ENCODE data around the gene PAPPA.

PAPPA gene

DNA sequence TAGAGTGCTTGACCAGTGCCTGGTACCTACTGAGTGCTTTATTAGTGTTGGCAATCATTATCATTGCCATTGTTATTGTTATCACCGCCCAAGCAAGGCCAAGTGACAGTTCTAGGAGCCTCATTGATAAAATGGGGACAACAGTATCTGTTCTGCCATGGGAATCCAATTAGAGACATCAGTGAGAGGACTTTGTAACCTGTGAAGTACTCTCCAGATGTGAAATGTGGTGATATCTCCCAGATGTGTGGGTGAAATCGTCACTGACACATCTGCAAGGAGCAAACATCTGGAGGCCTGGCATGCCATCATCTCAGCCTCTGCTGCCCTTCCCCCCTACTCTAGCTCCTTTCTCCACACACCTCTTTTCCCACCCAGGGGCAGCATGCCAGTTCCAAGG lies 260.8 kb downstream of the PAPPA start:
- DNase-seq (ENCODE audit: low read depth), result no peak
- no peak overlapping the region for H3K4me3 ChIP-seq (ENCODE audit: low read length)
- TF ChIP-seq, protein P1, sequence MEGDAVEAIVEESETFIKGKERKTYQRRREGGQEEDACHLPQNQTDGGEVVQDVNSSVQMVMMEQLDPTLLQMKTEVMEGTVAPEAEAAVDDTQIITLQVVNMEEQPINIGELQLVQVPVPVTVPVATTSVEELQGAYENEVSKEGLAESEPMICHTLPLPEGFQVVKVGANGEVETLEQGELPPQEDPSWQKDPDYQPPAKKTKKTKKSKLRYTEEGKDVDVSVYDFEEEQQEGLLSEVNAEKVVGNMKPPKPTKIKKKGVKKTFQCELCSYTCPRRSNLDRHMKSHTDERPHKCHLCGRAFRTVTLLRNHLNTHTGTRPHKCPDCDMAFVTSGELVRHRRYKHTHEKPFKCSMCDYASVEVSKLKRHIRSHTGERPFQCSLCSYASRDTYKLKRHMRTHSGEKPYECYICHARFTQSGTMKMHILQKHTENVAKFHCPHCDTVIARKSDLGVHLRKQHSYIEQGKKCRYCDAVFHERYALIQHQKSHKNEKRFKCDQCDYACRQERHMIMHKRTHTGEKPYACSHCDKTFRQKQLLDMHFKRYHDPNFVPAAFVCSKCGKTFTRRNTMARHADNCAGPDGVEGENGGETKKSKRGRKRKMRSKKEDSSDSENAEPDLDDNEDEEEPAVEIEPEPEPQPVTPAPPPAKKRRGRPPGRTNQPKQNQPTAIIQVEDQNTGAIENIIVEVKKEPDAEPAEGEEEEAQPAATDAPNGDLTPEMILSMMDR (conservative IDR thresholded peaks at IDR 0.05; ENCODE audit: low read depth, low read length), result no peak

DNA sequence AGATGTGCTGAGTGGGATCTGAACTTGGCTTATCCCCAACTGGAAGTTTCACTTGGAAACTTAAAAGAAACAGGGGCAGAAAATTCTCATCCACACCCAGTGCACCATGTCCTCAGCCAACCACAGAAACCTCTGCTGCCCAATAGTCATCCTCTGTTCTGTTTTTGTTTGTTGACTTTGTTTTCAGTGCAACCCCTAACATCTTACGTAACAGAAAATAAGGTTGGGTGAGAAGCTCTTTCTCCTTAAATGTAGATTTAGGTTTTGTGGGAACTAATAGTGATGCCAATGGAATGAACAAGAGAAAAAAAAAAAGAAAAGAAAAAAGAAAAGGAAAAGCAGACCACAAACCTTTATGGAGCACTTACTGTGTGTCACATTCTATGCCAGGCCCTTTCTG lies 262.8 kb downstream of the PAPPA start:
- no peak for DNase-seq (ENCODE audit: low read depth)
- H3K4me3 ChIP-seq (ENCODE audit: low read length), result no peak overlapping the region
- TF ChIP-seq, protein P1 (conservative IDR thresholded peaks at IDR 0.05; ENCODE audit: low read depth, low read length), result no peak

DNA sequence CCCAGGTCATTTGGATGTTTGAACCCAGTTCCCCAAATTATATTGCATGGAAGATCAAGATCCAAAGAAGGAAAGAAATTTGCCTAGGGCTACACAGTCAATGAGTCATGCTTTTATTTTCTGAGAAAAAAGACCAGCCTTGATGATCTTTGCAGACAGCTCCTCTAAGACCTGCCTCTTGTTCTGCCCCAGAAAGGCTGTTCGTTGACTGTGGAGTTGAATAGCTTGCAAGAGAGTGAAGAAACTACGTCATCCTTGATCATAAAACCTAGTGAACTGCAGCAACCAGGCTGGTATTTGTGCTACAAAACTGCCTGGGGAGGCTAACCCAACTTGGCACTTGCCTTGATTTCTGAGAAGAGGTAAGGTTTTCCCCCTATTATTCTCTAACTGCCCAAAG lies 263.9 kb downstream of the PAPPA start:
- TF ChIP-seq, protein P1 (conservative IDR thresholded peaks at IDR 0.05; ENCODE audit: low read depth, low read length), result no peak
- no peak for DNase-seq (ENCODE audit: low read depth)
- no peak overlapping the region for H3K4me3 ChIP-seq (ENCODE audit: low read length)

DNA sequence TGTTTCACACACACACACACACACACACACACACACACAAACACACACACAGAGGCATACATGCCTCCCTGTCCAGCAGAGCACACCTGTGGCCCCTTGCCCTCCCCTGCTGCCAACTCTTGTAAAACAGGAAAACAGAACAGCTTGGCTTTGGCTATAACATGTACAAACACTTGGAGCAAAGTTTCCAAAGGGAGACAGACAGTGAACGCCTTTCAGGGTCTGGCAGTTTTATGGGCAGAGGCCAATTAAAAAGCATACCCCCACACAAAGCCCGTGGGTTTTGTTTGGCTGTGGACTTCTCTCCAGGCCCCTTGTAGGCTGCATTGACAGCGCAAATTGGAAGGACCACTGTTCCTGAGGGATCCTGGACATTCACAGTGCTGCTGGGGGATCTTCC lies 265.6 kb downstream of the PAPPA start:
- no peak overlapping the region for H3K4me3 ChIP-seq (ENCODE audit: low read length)
- DNase-seq (ENCODE audit: low read depth), result no peak
- TF ChIP-seq, protein P1 (conservative IDR thresholded peaks at IDR 0.05; ENCODE audit: low read depth, low read length), result no peak

DNA sequence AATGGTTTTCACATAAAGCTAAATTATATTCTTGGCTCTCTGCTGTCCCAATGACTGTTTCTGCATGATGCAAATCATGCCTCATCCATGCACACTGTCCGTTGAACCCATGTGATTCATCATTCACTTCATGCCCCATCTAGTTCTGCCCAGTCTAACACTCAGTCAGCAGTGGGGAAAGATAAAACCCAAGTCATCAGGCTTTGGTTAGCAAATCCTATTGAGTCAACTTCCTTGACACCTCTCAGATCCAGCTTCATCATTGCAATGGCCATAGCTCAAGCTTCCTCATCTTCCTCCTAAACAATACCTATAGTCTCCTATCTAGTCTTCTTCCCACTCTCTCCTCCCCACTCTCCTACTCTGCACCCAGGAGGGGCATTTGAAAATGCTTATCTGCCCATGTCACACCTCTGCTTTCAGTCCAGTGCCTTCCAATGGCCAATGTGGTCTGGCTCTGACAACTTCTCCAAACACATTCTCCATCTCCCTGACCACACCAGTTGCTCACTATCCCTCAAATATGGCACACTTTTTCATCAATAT lies 267.5 kb downstream of the PAPPA start:
- H3K4me3 ChIP-seq (ENCODE audit: low read length), result no peak overlapping the region
- no peak for DNase-seq (ENCODE audit: low read depth)
- TF ChIP-seq, protein P1 (conservative IDR thresholded peaks at IDR 0.05; ENCODE audit: low read depth, low read length), result no peak

DNA sequence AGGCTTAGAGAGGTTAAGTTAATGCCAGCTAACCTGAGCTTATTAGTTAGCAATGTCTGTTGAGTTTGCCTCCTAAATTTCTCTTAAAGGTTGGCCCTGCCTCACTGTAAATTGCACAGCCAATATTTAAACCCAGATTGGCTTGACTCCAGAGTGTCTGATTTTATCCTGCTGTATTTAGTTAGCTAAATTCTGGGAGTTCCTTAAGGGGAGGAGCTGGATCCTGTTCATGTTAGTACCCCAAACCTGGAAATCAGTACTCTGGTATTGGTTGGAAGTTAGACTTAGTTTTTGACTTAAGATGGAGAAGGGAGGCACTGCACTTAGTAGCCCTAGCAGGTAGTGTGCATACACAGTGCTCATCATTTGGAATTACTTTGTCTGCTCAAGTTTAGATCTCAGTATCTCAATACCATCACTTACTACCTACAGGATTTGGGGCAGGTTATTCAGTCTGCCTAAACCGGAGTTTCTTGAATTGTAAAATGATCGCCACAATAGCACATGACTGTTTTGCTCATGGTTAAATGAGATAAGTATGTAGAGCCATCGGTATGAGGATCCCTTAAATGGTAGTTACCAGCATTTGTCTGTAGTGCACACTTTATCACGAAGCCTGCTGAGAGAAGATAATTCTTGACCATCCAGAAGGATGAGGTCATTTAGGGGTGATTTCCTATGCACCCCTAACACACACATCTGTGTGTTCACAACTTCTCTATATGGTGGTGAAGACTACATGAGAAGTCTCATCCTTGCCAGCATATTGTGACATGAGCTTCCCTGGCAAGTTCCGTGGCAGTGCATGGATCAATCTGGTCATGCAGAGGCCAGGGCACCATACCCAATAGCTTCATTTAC lies 268.8 kb downstream of the PAPPA start:
- TF ChIP-seq, protein P1 (conservative IDR thresholded peaks at IDR 0.05; ENCODE audit: low read depth, low read length), result no peak
- no peak for DNase-seq (ENCODE audit: low read depth)
- H3K4me3 ChIP-seq (ENCODE audit: low read length), result no peak overlapping the region

DNA sequence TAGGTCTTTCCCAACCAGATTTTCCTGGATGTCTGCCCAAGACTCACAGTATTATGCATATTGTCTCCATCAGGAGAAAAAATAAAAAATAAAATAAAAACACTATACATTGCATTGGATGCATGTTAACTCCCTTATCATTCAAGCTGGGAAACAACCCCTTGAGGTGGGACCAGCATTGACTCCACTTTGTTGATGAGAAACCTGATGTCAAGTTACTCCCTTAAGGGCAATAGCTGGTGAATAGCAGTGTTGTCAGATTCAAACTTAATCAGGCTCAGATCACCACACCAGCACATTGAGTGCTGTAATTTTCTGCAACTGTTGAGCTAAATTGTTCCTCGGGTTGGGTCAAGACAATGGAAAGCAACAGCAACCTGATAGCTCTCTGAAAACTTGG lies 269.6 kb downstream of the PAPPA start:
- TF ChIP-seq, protein P1 (conservative IDR thresholded peaks at IDR 0.05; ENCODE audit: low read depth, low read length), result no peak
- H3K4me3 ChIP-seq (ENCODE audit: low read length), result no peak overlapping the region
- no peak for DNase-seq (ENCODE audit: low read depth)
